ENCODE data around the gene BCL2L14.

- TF ChIP-seq CTCF (conservative IDR thresholded peaks at IDR 0.05; ENCODE audit: low read depth, low read length) (peak; percentile 51), EZH2 (IDR thresholded peaks at IDR 0.05; ENCODE audit: low read length, unreplicated experiment) (no peak), EZH2phosphoT487 (IDR thresholded peaks at IDR 0.05; ENCODE audit: borderline replicate concordance, low read length) (no peak)
These were observed 11.2 kb downstream of the BCL2L14 start for GRCh38 chr12:12081836-12082497.
